SK-N-MC (cell line): ENCODE measurements around the gene SRGN.

ENCODE experiments used
- EZH2 ChIP-seq: fragments of 200-600 bp; sonication (generic); IDR thresholded peaks from one replicate; pipeline ENCODE4 v1.6.1; 2017; ENCODE audit warnings: antibody characterized with exemption
- FOXP2 ChIP-seq: optimal IDR thresholded peaks from 2 replicates; pipeline ENCODE3; 2011; ENCODE audit warnings: mild to moderate bottlenecking, moderate library complexity; ENCODE audit not compliant: insufficient read depth; ENCODE audit errors: extremely low read length, control extremely low read depth
- POLR2AphosphoS5 ChIP-seq: IDR thresholded peaks from 2 replicates; pipeline ENCODE4 v1.6.1; 2012; ENCODE audit warnings: mild to moderate bottlenecking, low read depth, low read length, borderline replicate concordance

GRCh38 chr10:69093933-69094332, 6.0 kb downstream of the SRGN start:
- TF ChIP-seq POLR2AphosphoS5: no peak
- no peak for TF ChIP-seq EZH2
- TF ChIP-seq FOXP2: no peak
